K562 (cell line): Measurements from ENCODE around the gene NKIRAS2. TPM values are rescaled to one million over a fixed set of nuclear protein-coding genes. Genes with fewer than 3 reads are reported as not detected.

Experiments used
- ATAC-seq: fragments of 200-7000 bp; cut with Tn5 transposase; 3 replicates; pipeline ENCODE4 v1.9.1; 2020; ENCODE audit warnings: moderate library complexity
- BruUV-seq: library from RNA; stranded (reverse); fragments of 400-500 nt; replicated peaks from 2 replicates; lab custom pipeline; 2021; lab: Mats Ljungman, UMichigan
- CTCF ChIA-PET: fragments of 300-600 bp; formaldehyde crosslinking; extraction: SDS; loops from one replicate; lab custom pipeline; 2021; ENCODE audit warnings: low intra/inter-chr PET ratio; lab: Yijun Ruan, JAX
- POLR2A ChIA-PET: fragments of 300-600, 350-650 bp; sonication (Branson Sonifier 250); formaldehyde crosslinking; extraction: SDS; loops from one replicate; lab custom pipeline; 2021; ENCODE audit warnings: antibody characterized with exemption, inconsistent platforms; lab: Yijun Ruan, JAX
- DNase-seq, 4 experiments: peaks; one replicate each; pipeline versions ENCODE4 v3.0.0 to v3.0.0-alpha.2; 2011 to 2018; ENCODE audit warnings: low spot score in 3 of 4, mixed read lengths in 3 of 4; ENCODE audit errors: extremely low read depth in 1 of 4
- FAIRE-seq: peaks from 2 replicates; lab custom pipeline; 2011; peaks lifted over from hg19 to GRCh38; lab: Jason Lieb, UNC
- H2AFZ ChIP-seq: 2 replicates; pipeline ENCODE4 v1.6.0; 2011; ENCODE audit warnings: low read depth, low read length, control low read depth, inconsistent platforms
- H3K27ac ChIP-seq: fragments of 200-600 bp; 3 replicates; pipeline ENCODE4 v1.8.0; 2011; ENCODE audit warnings: low read depth, mild to moderate bottlenecking, control low read depth, inconsistent platforms, low read length, moderate library complexity, mixed read lengths; ENCODE audit errors: extremely low read depth
- H3K27me3 ChIP-seq, 2 experiments: fragments of 300-600 bp in 1 of 2; 2 replicates in 1 of 2; 3 replicates in 1 of 2; pipeline versions ENCODE4 v1.6.0 to v1.8.0; 2011; ENCODE audit warnings: inconsistent platforms in 2 of 2, low read length in 2 of 2, mild to moderate bottlenecking in 1 of 2, mixed read lengths in 1 of 2, moderate library complexity in 1 of 2; ENCODE audit not compliant: control insufficient read depth in 2 of 2, insufficient read depth in 2 of 2
- H3K36me3 ChIP-seq: fragments of 300-600 bp; 3 replicates; pipeline ENCODE4 v1.8.0; 2011; ENCODE audit warnings: mild to moderate bottlenecking, low read length, inconsistent platforms; ENCODE audit not compliant: control insufficient read depth, insufficient read depth
- H3K4me1 ChIP-seq, 2 experiments: fragments of 200-600 bp in 1 of 2; replicated peaks in 1 of 2; 2 replicates in 1 of 2; 3 replicates in 1 of 2; pipeline versions ENCODE4 v1.5.1 to v1.8.0; 2011; ENCODE audit warnings: inconsistent platforms in 2 of 2, low read length in 2 of 2, mild to moderate bottlenecking in 1 of 2, mixed read lengths in 1 of 2, moderate library complexity in 1 of 2; ENCODE audit not compliant: control insufficient read depth in 2 of 2, insufficient read depth in 2 of 2
- H3K4me2 ChIP-seq: 2 replicates; pipeline ENCODE4 v1.6.1; 2011; ENCODE audit warnings: low read length, control low read depth, inconsistent platforms, mixed read lengths; ENCODE audit not compliant: insufficient read depth
- H3K4me3 ChIP-seq: fragments of 200-600 bp; sonication (generic), shearing (Covaris generic); 2 replicates; pipeline ENCODE4 v1.5.1; 2016; ENCODE audit warnings: control low read depth, inconsistent platforms
- H3K79me2 ChIP-seq: fragments of 200-600 bp; 3 replicates; pipeline ENCODE4 v1.8.0; 2011; ENCODE audit warnings: low read length, inconsistent platforms; ENCODE audit not compliant: control insufficient read depth, insufficient read depth
- H3K9ac ChIP-seq, 2 experiments: 2 replicates each; pipeline versions ENCODE4 v1.6.0 to v1.6.1; 2011; ENCODE audit warnings: low read depth in 2 of 2, low read length in 2 of 2, control low read depth in 1 of 2, inconsistent platforms in 1 of 2, mild to moderate bottlenecking in 1 of 2, mixed read lengths in 1 of 2; ENCODE audit not compliant: insufficient read depth in 1 of 2
- H3K9me1 ChIP-seq: one replicate; pipeline ENCODE4 v1.6.0; 2011; ENCODE audit warnings: inconsistent platforms, mild to moderate bottlenecking, low read length, moderate library complexity; ENCODE audit not compliant: control insufficient read depth, insufficient read depth
- H3K9me3 ChIP-seq: replicated peaks from 2 replicates; pipeline ENCODE4 v1.5.1; 2011; ENCODE audit warnings: low read depth, low read length, inconsistent platforms; ENCODE audit not compliant: control insufficient read depth, insufficient read depth
- H4K20me1 ChIP-seq: replicated peaks from 2 replicates; pipeline ENCODE4 v1.6.1; 2011; ENCODE audit warnings: low read length, inconsistent platforms, mixed read lengths; ENCODE audit not compliant: control insufficient read depth, insufficient read depth
- CC2D1A ChIP-seq: fragments of 450-650 bp; IDR thresholded peaks from 2 replicates; pipeline ENCODE4 v1.6.1; 2017; ENCODE audit warnings: mild to moderate bottlenecking
- DNMT1 ChIP-seq: fragments of 450-650 bp; IDR thresholded peaks from 2 replicates; pipeline ENCODE4 v1.6.1; 2016; ENCODE audit warnings: antibody characterized with exemption, mild to moderate bottlenecking
- NCOA2 ChIP-seq, 2 experiments: fragments of 450-650 bp; IDR thresholded peaks; 2 replicates each; pipeline ENCODE4 v1.6.1; 2018; ENCODE audit warnings: mild to moderate bottlenecking in 2 of 2, moderate library complexity in 1 of 2; ENCODE audit not compliant: partially characterized antibody in 2 of 2
- SNIP1 ChIP-seq: fragments of 450-650 bp; IDR thresholded peaks from 2 replicates; pipeline ENCODE4 v1.7.1; 2017; ENCODE audit warnings: low read depth, mild to moderate bottlenecking
- TFAM ChIP-seq: fragments of 250-450 bp; sonication (Bioruptor Pico); conservative IDR thresholded peaks from 2 replicates; pipeline ENCODE4 v1.5.0; 2021; ENCODE audit warnings: mild to moderate bottlenecking, moderate library complexity
- TSC22D4 ChIP-seq: fragments of 450-650 bp; IDR thresholded peaks from 2 replicates; pipeline ENCODE4 v1.6.1; 2016; ENCODE audit warnings: missing genetic modification characterization, missing biosample characterization, control low read depth
- WGBS: fragments of 100-300 bp; shearing (Covaris generic); methylation state at CpG from one replicate; pipeline ENCODE4 v1.1.6; 2016; ENCODE audit warnings: low coverage, mixed read lengths; ENCODE audit not compliant: insufficient coverage; ENCODE audit errors: missing lambda C conversion rate; 5-methylcytosine and 5-hydroxymethylcytosine counted together
- in situ Hi-C: fragments of 300-500 bp; cut with MboI; formaldehyde crosslinking; loops from 4 replicates; pipeline ENCODE4 v1.15.0; 2018; ENCODE audit warnings: inconsistent platforms, mixed read lengths
- intact Hi-C: fragments of 100-400 bp; cut with micrococcal nuclease; formaldehyde crosslinking; loops from 2 replicates; pipeline ENCODE4 v1.14.2; 2022
- polyA plus RNA-seq, 8 experiments: library from polyadenylated mRNA; depleted of rRNA in 4 of 8; stranded (reverse) in 5 of 8; unstranded in 3 of 8; fragments of >200 nt; fragmentation: Nextera tagmentation in 2 of 8; fragmentation: Illumina TruSeq in 1 of 8; extraction: Ambion mirVana in 2 of 8; extraction: Trizol in 1 of 8; gene quantifications; 2 replicates each; pipeline versions ENCODE4 v1.2.1 to v1.2.3, GENCODE V29; 2011 to 2014; ENCODE audit warnings: inconsistent platforms in 1 of 8, missing spikeins in 1 of 8
- total RNA-seq, 7 experiments: library from RNA; depleted of rRNA in 6 of 7; stranded (reverse); fragments of >200 nt in 6 of 7; fragmentation: Illumina TruSeq in 2 of 7; extraction: Trizol in 2 of 7; gene quantifications; 2 replicates each; pipeline versions ENCODE4 v1.2.1 to v1.2.3, GENCODE V29; 2011 to 2021; ENCODE audit warnings: low replicate concordance in 1 of 7
- TF ChIP-seq, protein P1 (sequence below): fragments of 250-450 bp; sonication (Bioruptor Pico); IDR thresholded peaks from 2 replicates; pipeline ENCODE4 v1.5.0; 2021
- TF ChIP-seq, protein P2 (sequence below), 3 experiments: fragments of 200-800 bp in 1 of 3; fragments of 250-450 bp in 1 of 3; fragments of 450-650 bp in 1 of 3; sonication (Bioruptor Pico) in 1 of 3; sonication (Bioruptor generic) in 1 of 3; formaldehyde crosslinking in 1 of 3; IDR thresholded peaks; 2 replicates each; pipeline versions ENCODE4 v1.6.1 to v1.8.0; 2016 to 2022; ENCODE audit warnings: mild to moderate bottlenecking in 2 of 3, missing genetic modification characterization in 2 of 3, missing compliant biosample characterization in 1 of 3, moderate library complexity in 1 of 3
- TF ChIP-seq, protein P3 (sequence below): fragments of 450-650 bp; IDR thresholded peaks from 2 replicates; pipeline ENCODE4 v1.6.1; 2016; ENCODE audit warnings: antibody characterized with exemption

Gene NKIRAS2
- total and polyA plus RNA-seq, 9 of the 15 experiments (the other 6 are each of a cell fraction or from before 2014, with no cell fraction given): 10.1 to 65.5 (median 29.8) TPM

DNA sequence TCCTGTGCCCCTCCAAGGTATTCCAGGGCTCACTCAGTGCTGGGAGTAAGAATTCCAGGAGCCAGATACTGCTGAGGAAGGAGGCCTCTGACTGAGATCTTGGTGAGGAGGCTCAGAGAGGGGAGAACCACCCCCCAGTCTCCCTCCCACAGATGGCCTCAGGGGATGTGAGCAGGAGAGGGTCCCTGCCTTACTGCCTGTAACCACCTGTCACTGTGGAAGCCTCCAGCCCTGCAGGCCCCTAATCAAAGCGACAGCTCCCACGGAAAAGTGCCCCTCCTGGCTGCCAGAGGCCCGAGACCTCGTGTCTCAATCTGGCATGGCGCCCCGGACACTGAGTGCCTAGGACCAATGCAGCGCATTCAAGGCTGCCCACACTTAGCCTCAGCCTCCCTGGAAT lies 38.2 kb downstream of the NKIRAS2 start:
- H3K9me3 ChIP-seq: no peaks in the 10 kb centered on the region
- DNase-seq: no peak

More for the DNA sequence above, 38.2 kb downstream of the NKIRAS2 start:
- no TSS peak for BruUV-seq
- 12% methylated on average over 6 of the region's 7 CpGs for WGBS
- CTCF ChIA-PET: interaction anchor here (0.6 kb wide), 1 partner anchor 43 kb away, joined by 3 read pairs; no protein-coding TSS in a partner anchor
- no peak for FAIRE-seq
- TF ChIP-seq TSC22D4: no peak
- TF ChIP-seq, protein P1, sequence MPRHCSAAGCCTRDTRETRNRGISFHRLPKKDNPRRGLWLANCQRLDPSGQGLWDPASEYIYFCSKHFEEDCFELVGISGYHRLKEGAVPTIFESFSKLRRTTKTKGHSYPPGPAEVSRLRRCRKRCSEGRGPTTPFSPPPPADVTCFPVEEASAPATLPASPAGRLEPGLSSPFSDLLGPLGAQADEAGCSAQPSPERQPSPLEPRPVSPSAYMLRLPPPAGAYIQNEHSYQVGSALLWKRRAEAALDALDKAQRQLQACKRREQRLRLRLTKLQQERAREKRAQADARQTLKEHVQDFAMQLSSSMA (CRISPR knock-in tag): no peak
- no peak for TF ChIP-seq TFAM (CRISPR knock-in tag)
- TF ChIP-seq, protein P2, sequence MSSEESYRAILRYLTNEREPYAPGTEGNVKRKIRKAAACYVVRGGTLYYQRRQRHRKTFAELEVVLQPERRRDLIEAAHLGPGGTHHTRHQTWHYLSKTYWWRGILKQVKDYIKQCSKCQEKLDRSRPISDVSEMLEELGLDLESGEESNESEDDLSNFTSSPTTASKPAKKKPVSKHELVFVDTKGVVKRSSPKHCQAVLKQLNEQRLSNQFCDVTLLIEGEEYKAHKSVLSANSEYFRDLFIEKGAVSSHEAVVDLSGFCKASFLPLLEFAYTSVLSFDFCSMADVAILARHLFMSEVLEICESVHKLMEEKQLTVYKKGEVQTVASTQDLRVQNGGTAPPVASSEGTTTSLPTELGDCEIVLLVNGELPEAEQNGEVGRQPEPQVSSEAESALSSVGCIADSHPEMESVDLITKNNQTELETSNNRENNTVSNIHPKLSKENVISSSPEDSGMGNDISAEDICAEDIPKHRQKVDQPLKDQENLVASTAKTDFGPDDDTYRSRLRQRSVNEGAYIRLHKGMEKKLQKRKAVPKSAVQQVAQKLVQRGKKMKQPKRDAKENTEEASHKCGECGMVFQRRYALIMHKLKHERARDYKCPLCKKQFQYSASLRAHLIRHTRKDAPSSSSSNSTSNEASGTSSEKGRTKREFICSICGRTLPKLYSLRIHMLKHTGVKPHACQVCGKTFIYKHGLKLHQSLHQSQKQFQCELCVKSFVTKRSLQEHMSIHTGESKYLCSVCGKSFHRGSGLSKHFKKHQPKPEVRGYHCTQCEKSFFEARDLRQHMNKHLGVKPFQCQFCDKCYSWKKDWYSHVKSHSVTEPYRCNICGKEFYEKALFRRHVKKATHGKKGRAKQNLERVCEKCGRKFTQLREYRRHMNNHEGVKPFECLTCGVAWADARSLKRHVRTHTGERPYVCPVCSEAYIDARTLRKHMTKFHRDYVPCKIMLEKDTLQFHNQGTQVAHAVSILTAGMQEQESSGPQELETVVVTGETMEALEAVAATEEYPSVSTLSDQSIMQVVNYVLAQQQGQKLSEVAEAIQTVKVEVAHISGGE (CRISPR knock-in tag; IDR thresholded peaks at IDR 0.05): no peak
- TF ChIP-seq, protein P3, sequence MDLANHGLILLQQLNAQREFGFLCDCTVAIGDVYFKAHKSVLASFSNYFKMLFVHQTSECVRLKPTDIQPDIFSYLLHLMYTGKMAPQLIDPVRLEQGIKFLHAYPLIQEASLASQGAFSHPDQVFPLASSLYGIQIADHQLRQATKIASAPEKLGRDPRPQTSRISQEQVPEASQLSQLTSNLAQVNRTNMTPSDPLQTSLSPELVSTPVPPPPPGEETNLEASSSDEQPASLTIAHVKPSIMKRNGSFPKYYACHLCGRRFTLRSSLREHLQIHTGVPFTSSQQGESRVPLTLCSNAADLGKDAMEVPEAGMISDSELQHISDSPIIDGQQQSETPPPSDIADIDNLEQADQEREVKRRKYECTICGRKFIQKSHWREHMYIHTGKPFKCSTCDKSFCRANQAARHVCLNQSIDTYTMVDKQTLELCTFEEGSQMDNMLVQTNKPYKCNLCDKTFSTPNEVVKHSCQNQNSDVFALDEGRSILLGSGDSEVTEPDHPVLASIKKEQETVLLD: no peak
- TF ChIP-seq CC2D1A: no peak
- no peak for TF ChIP-seq DNMT1
- TF ChIP-seq NCOA2 (IDR thresholded peaks at IDR 0.05; ENCODE audit: partially characterized antibody in 2 of 2): no peak
- TF ChIP-seq SNIP1: no peak
- TF ChIP-seq, all 486 proteins: peak for 0
- in situ Hi-C loops (no loop called here), intact Hi-C loops (no loop called here)
- Histone ChIP-seq H3K4me2 (no peak overlapping the region), H3K9me1 (peaks cover 3% of the 10 kb centered on the region), H2AFZ (no peak overlapping the region), H3K36me3 (no peaks in the 10 kb centered on the region), H3K27me3 (peaks cover 9 to 31% of the 10 kb centered on the region in 2 experiments; a peak in 4 of 5 replicates), H3K4me1 (peaks cover 0 to 11% of the 10 kb centered on the region in 2 experiments; a peak in 3 of 5 replicates), H3K79me2 (no peaks in the 10 kb centered on the region), H3K4me3 (no peak overlapping the region), H3K9ac (peak overlapping the region in 1 of 2 experiments; percentile 24; a peak in 2 of 4 replicates), H3K27ac (no peak overlapping the region), H4K20me1 (no peaks in the 10 kb centered on the region)
- POLR2A ChIA-PET: interaction anchor here (0.8 kb wide), 1 partner anchor 14 kb away, joined by 4 read pairs; no protein-coding TSS in a partner anchor
- no peak for ATAC-seq
